HG02571 (cell line): ENCODE data around the gene CAPZB.

Source experiments
- ATAC-seq: cut with Tn5 transposase; IDR thresholded peaks from one replicate; pipeline ENCODE4 v1.9.1; 2021; ENCODE audit warnings: mild to moderate bottlenecking, moderate library complexity; ENCODE audit not compliant: unreplicated experiment

The CAPZB gene

DNA sequence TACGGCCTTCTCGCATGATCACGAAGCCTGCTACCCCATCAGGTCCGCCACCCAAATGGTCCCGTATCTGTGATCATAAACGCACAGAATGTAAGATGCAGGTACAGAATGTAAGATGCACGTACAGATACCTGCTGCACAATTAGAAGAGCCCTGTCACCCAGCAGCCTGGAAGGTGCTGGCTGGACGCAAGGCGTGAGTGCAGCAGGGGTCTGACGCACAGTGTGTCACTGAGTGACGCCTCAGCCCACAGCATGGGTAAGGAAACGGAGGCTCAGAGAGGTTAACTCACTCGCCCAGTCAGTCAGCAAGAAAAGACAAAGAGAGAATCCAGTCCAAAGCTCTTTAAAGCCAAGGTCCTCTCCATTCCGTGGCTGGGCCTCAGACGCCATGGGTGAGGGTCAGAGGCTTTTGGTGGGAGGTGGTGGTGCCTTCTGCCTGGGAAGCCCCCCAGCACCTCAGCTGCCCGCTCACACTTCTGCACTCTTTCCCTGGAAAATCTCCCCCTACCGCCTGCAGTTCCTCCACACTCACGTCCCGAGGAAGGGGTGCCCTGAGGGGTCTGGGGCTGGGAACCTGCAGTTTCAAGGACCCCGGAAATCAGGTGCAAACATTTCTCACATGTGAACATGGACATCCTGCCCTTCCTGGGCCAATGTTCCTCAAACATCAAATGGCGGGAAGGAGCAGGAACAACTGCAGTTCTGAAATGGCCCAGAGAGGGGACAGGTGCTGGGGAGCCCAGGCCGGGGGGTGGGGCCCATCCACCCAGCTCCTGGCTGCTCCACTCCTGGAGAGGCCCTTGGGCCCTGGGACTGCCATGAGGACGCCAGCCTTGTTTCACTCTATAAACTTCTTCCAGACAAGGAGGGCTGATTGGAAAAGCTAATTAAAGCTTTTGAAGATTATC lies 113.9 kb downstream of the CAPZB start:
- no peak for ATAC-seq

DNA sequence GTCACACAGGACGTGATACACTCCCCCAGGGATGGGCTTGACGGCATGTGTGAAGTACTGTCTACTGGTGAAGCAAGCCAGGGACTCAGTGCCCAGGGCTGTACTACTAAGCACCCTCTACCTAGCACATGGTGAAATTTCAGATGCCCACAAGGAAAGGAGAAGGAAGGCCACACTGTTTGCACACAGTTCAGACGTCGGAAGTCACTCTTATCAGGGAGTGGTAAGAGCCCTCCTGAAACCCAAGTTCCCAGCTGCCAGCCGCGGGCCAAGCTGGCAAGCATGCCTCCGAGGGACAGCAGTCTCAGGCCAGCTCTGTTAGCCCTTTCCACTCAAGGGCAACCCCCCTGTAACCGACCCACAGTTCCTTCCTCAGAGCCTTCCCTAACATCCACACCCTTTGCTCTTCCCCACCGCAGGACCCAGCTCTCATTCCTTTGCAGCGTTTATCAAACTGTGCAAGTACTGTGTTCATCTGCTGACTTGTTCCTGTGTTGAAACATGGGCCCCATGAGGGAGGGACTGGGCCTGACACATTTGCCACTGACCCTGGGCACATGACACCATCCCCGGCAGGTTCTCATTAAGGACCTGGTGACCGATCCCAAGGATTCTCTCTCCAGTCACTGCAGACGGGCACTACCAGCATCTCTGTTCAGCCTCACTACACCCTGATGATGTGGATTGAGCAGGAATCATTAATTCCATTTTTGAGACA lies 114.7 kb downstream of the CAPZB start:
- no peak for ATAC-seq

DNA sequence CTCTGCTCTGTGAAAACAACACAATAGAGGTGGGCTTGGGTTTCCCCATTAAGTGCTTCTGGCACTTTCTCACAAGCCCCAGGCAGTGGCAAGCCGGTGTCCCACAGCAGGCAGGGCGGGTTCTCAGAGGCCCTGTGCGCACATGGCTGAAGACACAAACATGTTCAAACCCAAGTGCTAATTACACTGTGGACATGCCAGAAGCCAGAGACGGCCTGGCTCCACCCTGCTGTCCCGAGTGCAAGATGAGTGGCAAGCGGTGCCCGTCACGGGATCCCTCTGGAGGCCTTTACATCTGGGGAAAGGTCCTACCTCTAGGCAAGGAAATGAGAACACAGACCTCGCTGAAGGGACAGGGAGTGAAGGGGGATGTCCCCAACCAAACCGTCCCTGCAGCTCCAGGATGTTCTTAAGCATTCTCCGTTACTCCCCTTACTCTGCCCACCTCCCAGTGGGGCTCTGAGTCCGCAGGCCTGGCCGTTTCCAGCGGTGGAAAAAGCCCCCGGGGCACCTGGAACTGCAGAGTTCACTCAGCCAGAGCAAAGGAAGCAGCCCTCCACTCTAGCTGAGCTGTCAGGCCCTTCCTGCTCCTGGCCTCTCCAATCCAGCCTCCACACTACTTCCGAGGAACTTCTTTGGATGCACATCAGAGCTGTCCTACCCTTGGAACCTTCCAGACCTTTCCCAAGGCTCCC lies 115.8 kb downstream of the CAPZB start:
- ATAC-seq = no peak

DNA sequence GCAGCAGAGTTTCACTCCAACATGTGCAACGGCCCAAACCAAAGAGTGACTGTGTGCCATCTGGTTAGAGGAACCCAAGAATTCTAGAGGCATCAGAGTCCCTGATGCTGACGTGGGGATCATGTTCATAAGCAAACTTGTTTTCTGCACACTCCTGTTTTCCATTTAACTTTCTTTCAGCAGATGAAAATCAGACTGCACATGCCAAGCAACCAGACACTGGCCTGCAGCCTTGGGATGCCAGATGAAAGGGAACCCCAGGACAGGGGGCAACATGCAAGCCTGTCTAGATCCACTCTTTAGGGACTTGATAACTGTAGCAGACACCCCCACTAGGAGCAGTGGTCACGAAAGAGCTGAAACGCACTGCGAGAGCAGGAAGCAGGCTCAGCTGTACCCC lies 116.4 kb downstream of the CAPZB start:
- ATAC-seq = no peak

DNA sequence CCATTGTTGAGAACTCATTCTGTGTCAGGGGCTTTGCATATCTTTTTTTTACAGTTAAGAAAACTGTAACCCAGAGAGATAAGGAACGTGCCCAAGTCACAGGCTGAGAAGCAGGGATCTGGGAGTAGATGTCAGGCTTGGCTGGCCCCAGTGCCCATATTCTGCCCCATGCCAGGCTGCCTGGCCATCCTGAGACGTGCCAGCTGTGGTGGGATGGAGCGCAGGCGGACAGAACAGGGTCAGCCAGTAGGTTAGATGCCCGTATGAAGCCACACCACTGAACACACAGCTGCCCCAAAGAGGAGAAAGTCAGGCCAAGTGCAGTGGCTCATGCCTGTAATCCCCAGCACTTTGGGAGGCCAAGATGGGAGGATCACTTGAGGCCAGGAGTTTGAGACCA lies 117.3 kb downstream of the CAPZB start:
- ATAC-seq = no peak

DNA sequence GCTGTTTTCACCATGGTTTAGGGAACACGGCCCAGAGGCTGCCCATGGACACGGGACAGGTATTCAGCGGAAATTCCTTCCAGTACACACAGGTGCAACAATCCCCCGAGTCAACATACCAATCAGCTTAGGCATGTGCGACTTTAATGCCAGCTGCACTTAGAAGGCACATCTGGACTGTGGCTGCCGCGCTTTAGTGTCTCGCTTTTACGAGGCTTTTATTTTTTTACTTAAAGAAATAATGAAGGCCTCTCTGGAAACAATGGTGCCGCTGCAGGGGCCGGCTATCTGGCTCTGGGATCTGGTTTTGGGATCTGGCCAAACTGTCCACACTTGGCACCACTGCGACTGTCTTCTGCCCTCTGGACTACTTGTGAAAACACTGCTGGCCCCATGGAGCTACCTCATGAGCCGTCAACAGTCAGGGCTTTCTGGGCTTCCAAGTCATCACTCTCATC lies 117.7 kb downstream of the CAPZB start:
- no peak for ATAC-seq

DNA sequence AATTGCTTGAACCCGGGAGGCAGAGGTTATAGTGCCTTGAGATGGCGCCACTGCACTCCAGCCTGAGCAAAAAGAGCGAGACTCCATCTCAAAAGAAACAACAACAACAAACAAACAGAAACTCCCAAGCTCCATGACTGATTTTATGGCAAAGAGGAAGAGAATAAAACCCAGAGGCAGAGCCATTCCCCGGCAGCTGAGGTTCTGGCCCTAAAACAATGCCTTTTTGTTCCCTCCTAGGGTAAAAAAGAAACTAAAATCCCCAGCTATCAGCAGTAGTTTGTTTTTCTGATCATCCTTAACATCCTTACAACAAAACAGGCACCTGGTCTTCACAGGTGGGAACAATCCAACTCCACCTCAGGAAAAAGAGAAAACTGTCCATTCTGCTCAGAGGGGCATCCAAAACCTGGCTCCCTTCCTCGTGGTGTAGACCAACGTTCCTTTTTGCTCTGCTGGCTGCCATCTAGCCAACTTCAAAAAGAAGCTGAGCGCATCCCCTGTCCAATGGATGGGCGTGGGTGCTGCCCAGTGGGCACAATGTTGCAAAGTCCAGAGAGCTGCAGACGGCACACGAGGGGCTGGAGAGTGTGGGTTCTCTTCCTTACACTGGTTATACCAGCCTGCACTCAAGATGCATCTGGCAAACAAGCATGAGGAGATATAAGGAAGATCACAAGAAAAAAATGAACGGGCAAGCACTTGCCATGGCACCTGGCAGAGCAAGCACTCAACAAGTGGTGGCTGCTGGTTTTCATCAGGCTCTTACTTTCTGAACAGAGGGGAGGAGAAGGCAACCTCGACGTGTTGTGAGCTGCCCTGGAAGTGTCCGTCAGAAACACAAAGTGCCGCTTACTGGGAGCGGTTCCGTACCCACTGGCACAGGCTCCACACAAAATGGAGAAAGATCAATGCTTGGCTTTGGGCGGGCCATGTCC lies 118.5 kb downstream of the CAPZB start:
- no peak for ATAC-seq

DNA sequence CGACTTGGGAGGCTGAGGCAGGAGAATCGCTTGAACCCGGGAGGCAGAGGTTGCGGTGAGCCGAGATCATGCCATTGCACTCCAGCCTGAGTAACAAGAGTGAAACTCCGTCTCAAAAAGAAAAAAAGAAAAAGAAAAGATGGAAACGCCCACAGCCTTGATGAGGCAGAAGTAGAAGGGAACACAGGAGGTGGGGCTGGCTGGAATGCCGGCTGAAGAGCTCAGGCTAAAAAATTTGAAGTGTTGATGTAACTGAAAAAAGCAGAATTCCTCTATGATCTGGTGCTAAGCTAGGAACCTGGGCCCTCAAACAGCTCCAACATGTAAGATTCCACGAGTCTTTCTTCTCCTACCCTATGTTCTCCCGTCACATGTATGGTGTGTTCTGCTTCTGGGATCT lies 119.6 kb downstream of the CAPZB start:
- ATAC-seq = no peak

DNA sequence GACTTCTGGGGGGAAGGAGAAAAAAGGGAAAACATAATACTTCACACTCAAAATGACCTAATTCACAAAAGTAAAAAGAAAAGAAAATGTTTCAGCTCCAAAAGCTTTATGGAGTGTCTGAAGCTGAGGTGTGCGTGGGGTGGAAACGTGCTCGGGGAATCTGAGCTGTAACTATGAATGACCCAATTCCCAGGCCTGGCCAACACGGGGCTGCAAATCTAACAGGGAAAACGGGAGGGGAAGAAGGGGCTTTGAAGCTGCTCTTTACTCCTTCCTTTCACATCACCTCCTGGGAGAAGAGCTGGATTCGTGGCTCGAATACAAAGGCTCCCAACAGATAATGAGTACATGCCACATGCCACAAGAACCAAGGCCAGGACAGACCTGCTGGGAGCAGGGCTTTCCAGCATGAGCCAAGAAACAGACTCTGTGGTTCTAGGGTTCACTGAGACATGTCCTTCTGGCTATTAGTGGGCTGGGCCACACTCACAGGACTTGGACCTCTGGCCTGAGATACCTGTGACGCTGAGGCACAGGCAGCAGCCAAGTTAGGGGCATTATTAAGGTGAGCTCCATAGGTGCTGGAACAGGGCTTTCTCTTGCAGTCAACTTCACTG lies 121.7 kb downstream of the CAPZB start:
- ATAC-seq = no peak

DNA sequence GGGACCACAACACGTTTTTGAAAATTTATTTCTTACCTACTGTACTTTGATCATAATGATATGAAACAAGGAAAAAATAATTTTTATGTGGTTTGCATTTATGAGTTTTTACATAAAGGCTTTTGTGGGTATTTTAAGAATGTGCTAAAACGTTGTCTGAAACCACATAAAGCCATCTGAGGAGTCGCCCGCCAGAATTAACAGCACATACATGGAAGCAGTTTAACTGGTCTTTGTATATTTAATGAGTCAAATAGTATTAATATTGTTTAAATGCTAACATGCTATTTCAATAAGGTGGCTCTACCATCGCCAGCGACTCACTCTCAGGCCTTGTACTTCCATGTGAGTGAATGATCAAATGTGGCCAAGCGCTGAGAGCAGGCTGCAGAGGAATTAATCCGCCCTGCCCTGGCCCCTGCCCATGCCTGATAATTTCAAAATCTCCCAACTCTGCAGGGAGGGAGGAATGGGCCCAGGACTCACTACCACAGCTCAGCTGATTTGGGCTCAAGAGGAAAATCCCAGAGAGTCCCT lies 123.7 kb downstream of the CAPZB start:
- ATAC-seq = no peak

DNA sequence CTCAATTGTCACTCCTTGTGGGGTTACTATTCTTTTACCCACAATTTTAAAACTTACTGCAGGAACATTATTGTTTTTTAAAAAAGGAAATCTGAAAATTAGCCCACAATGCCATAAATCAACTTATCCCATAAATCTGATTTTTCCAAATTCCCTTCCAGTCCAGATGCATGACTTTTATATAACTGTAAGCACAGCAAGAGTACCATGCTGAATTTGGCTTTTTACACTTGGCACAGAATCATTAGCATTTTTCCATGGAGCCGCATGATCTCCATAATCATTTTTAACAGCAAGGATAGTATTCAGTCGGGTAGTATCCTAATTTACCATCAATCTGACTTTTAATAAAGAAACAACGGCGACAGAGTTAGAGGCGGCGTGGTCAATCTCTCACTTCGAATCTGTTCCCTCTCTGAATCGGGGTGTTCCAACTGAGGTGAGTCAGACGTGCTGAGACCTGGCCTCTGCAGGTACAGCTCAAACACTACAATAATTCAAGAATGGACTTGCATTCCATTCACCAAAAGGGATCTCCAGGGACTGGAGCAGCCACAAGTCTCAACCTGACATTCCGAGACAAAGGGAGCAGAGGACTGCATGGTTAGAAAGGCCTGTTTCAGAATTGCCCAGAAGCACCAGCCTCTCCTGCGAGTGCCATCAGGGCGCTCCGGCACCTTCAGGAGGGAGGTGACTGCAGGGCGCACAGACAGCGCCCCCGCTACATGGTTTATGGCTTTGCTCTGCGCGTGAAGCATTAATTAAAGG lies 124.3 kb downstream of the CAPZB start:
- ATAC-seq = no peak

DNA sequence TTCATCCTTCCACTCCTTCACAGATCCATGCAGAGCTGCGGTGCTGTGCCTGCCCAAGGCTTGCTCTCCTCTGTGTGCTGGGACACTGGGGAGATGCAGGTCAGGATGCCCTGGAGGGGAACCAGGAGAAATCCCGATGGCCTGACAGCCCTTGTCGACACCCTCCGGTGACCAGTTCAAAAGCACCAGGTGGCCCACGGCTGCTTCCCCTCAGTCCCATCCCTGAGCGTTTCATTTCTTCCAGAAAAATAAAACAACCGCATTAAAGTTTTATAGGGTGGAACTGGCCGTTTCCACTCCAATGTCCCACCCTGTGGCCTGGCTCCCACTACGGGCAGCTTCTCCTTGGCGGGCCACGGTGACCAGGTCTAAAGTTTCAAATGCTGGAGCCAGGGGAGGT lies 124.9 kb downstream of the CAPZB start:
- ATAC-seq = no peak

DNA sequence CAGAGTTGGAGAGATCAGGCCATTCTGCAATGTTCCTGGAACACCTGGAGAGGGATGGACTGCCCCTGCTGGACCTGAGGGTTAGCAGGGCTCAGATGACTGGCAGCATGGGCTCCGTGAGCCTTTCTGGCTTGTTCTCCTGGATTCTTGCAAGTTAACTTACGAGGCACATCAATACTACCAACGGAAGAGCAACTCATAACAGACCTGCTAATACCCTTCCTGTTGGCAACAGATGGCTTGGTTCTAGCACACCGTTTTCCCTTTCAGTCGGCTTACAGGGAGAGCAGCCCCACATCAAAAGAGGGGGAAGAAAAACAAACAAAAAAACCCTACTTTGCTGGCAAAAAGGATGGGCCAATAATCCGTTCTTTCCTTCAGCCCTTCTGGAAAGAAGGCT lies 125.3 kb downstream of the CAPZB start:
- no peak for ATAC-seq

DNA sequence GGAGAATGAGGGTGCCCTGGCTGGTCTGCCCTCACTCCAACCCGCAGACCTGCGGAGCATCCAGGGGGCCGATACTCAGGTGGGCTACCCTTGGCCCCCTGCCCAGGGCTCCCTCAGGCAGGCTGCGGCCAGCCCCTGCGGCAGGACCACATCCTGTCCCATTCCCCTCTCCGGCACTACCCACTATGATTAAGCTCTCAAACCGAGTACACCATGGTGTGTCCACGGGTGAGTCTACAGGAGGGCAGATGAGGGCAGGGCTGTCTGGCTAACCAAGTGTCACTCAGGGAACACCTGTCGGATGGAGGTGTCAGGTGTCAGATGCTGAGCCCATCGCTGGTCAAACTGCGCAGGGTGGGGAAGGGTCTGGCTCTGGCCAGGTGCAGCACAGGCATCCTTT lies 126.0 kb downstream of the CAPZB start:
- no peak for ATAC-seq

DNA sequence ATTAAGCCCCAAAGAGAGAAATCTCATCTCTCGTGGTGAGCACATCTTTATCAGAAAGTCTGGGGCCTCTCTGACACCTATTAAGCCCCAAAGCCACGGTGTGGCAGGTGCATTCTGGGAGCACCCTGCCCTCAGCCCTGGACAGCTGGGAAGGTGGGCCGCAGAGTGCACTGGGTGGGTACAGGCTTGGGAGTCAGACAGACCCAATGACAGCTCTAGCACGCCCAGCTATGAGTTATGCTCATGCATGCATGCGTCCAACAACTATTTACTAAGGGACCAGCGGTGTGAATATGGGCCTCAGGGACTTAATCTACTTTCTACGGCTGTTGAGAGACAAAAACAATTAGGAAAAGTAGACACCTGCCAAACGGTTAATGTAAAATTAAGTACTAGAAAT lies 126.6 kb downstream of the CAPZB start:
- ATAC-seq = no peak

DNA sequence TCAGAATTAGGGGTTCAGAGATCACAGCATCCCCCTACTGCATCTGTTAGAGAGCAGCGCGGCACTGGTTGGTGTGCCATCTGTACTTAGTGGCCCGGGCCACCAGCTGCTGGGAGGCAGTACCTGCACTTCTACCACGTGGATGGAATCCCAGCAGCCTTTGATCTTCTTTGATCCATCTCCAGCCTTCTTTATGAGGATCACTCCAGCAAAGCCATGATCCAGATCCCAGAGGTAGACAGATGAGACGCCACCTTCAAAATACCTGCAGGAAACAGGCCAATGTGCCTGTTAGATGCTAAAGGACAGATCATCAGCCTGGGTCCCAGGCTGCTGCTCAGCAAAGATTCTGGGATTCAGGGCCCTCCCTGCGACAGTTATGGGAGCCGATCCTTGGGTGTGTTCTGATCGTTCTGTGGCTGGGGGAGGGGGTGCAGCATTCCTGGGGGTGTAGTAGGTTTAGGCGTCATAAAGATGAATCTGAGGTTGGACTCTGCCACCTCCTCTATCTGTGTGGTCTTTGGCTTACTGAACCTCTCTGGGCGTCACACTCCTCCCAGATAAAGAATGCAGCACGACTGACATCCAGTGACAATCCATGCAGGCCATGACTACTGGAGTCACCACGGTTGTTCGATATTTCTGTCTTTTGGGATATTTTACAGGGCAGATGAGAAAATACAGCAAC lies 127.9 kb downstream of the CAPZB start:
- ATAC-seq = no peak

DNA sequence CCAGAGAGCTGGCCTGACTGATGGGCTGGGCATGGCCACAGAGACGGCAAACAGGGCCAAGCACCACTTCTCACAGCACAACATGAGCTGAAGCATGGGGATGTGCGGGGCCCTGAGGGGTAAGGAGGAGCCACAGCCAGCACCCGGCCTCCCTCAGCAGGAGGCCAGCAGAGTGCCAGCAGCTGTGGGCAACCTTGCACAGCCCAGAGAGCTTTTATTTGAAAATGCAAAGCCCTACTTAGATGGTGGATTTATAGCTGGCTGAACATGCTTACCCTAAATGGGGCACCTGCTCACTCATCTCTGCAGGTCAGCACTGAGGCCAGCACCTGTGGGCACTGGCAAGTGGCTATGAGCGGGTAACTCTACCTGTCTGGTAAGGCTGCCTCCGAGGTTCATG lies 129.1 kb downstream of the CAPZB start:
- no peak for ATAC-seq

DNA sequence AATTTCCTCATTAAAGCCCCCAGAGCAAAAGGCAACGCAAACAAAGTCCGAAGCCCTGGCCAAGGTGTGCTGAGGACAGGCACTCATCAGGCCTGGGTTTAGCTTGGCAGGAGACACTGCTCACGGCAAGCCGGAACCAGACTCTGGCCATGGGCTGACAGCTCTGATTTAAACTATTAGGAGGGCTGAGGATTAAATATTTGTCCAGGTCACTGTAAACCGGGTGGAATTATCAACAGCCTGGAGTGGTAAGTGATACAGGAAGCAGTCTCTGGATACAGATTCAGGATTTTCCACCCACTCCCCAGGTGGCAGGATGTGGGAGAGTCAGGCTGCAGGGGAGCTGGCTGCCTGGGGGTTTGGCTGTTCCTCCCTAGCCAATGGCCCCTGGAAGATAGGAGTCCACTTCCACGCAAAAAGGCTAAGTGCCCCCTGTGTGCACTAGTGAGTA lies 130.8 kb downstream of the CAPZB start:
- no peak for ATAC-seq
